C4-2B (cell line): Measurements from ENCODE around the gene DNAJB12.

ENCODE experiments used
- CTCF ChIP-seq: fragments of 450-650 bp; conservative IDR thresholded peaks from 2 replicates; pipeline ENCODE4 v1.5.1; 2017; ENCODE audit warnings: mild to moderate bottlenecking
- ZFX ChIP-seq: fragments of 450-650 bp; IDR thresholded peaks from 2 replicates; pipeline ENCODE4 v1.6.1; 2017

GRCh38 chr10:72356115-72356514 lies 1.4 kb upstream of the DNAJB12 start:
- TF ChIP-seq CTCF (no peak), ZFX (no peak)
